Stimulated activated naive CD8-positive, alpha-beta T cell treated with anti-CD3 and anti-CD28 coated beads, Interleukin-15, amount 100 ng/mL, for 72 hours (primary cell): ENCODE results near the gene THEM4.
A peak's percentile ranks its signal among the peaks of the same experiment; 100 is the strongest.
"Not testable (repeated sequence)": the region's sequence is repeated elsewhere in the genome, so short reads cannot be mapped to it uniquely, and the experiment has no call there.

Experiments used
- ATAC-seq: fragments of 150-1000 bp; cut with Tn5 transposase; 2 replicates; pipeline ENCODE4 v1.10.0; 2021; ENCODE audit warnings: mild to moderate bottlenecking, moderate library complexity
- DNase-seq, 2 donors: peaks; one replicate each; pipeline ENCODE4 v3.0.0; 2021 to 2022
- H3K27ac Mint-ChIP-seq, 2 donors: one replicate each; pipeline ENCODE4 v1.8.0; 2022; ENCODE audit warnings: mild to moderate bottlenecking in 2 of 2, mixed read lengths in 2 of 2, moderate library complexity in 2 of 2
- H3K27me3 Mint-ChIP-seq: one replicate; pipeline ENCODE4 v1.8.0; 2022; ENCODE audit warnings: mixed read lengths
- H3K4me1 Mint-ChIP-seq: one replicate; pipeline ENCODE4 v1.8.0; 2022; ENCODE audit warnings: mild to moderate bottlenecking, mixed read lengths
- H3K4me3 Mint-ChIP-seq, 2 donors: one replicate each; pipeline ENCODE4 v1.8.0; 2022; ENCODE audit warnings: mild to moderate bottlenecking in 2 of 2, mixed read lengths in 2 of 2, moderate library complexity in 1 of 2
- H3K9me3 Mint-ChIP-seq, 2 donors: one replicate each; pipeline ENCODE4 v1.8.0; 2022; ENCODE audit warnings: mixed read lengths in 2 of 2

THEM4 gene

GRCh38 chr1:151912973-151913372 lies 3.7 kb upstream of the THEM4 start:
- Mint-ChIP-seq H3K4me3 (no peak overlapping the region), H3K27me3 (no peaks in the 10 kb centered on the region), H3K9me3 (peaks cover 0 to 3% of the 10 kb centered on the region in 2 donors), H3K4me1 (peaks cover 9% of the 10 kb centered on the region), H3K27ac (no peak overlapping the region)
- ATAC-seq (no peak), DNase-seq (no peak)

GRCh38 chr1:151908228-151908691 lies 1.1 kb downstream of the THEM4 start:
- peak overlapping the region; percentile 88 to 95 for H3K4me3 Mint-ChIP-seq
- H3K27me3 Mint-ChIP-seq, result no peaks in the 10 kb centered on the region
- H3K4me1 Mint-ChIP-seq, result peaks cover 52% of the 10 kb centered on the region
- H3K27ac Mint-ChIP-seq, result peak overlapping the region in 1 of 2 donors; percentile 90
- DNase-seq (no peak), ATAC-seq (no peak)
- H3K9me3 Mint-ChIP-seq, result peaks cover 14 to 27% of the 10 kb centered on the region in 2 donors

- H3K27me3 Mint-ChIP-seq, result no peaks in the 10 kb centered on the region
- H3K9me3 Mint-ChIP-seq, result peaks cover 14 to 28% of the 10 kb centered on the region in 2 donors
- H3K4me3 Mint-ChIP-seq, result peak overlapping the region; percentile 88 to 95
- ATAC-seq (no peak), DNase-seq (peak in 1 of 2 donors; percentile 38)
- peak overlapping the region in 1 of 2 donors; percentile 80 for H3K27ac Mint-ChIP-seq
- peaks cover 52% of the 10 kb centered on the region for H3K4me1 Mint-ChIP-seq
Measured at GRCh38 chr1:151907363-151908139, 1.8 kb downstream of the THEM4 start.

- Mint-ChIP-seq H3K4me1 (peaks cover 52% of the 10 kb centered on the region), H3K27ac (peak overlapping the region in 1 of 2 donors; percentile 43), H3K9me3 (peaks cover 23 to 33% of the 10 kb centered on the region in 2 donors), H3K4me3 (peak overlapping the region in 1 of 2 donors; percentile 41)
- H3K27me3 Mint-ChIP-seq, ATAC-seq, DNase-seq: not testable (repeated sequence)
Measured at GRCh38 chr1:151906324-151906645, 3.0 kb downstream of the THEM4 start.

GRCh38 chr1:151905443-151906323 lies 3.6 kb downstream of the THEM4 start:
- ATAC-seq, result peak; percentile 11
- not testable (repeated sequence) for DNase-seq, H3K27me3 Mint-ChIP-seq
- Mint-ChIP-seq H3K4me1 (peaks cover 52% of the 10 kb centered on the region), H3K9me3 (peaks cover 24 to 33% of the 10 kb centered on the region in 2 donors), H3K4me3 (peak overlapping the region; percentile 66 to 72), H3K27ac (peak overlapping the region; percentile 96 to 98)

- H3K27me3 Mint-ChIP-seq, result no peaks in the 10 kb centered on the region
- H3K4me3 Mint-ChIP-seq, result peak overlapping the region; percentile 66 to 72
- DNase-seq, result peak; percentile 53 to 69
- peak overlapping the region; percentile 96 to 98 for H3K27ac Mint-ChIP-seq
- ATAC-seq, result peak; percentile 62
- peaks cover 57% of the 10 kb centered on the region for H3K4me1 Mint-ChIP-seq
- peaks cover 30 to 39% of the 10 kb centered on the region in 2 donors for H3K9me3 Mint-ChIP-seq
Measured at GRCh38 chr1:151905070-151905442, 4.3 kb downstream of the THEM4 start.

- H3K9me3 Mint-ChIP-seq, result peaks cover 41 to 42% of the 10 kb centered on the region in 2 donors
- no peak overlapping the region for H3K4me3 Mint-ChIP-seq
- H3K27me3 Mint-ChIP-seq, result no peaks in the 10 kb centered on the region
- H3K27ac Mint-ChIP-seq, result no peak overlapping the region
- no peak for ATAC-seq
- no peak for DNase-seq
- peaks cover 69% of the 10 kb centered on the region for H3K4me1 Mint-ChIP-seq
Measured at GRCh38 chr1:151902858-151903257, 6.5 kb downstream of the THEM4 start.

GRCh38 chr1:151900804-151901203 lies 8.5 kb downstream of the THEM4 start:
- H3K4me3 Mint-ChIP-seq, ATAC-seq, H3K27me3 Mint-ChIP-seq, DNase-seq: not testable (repeated sequence)
- peak overlapping the region in 1 of 2 donors; percentile 51 for H3K27ac Mint-ChIP-seq
- H3K9me3 Mint-ChIP-seq, result peaks cover 27 to 28% of the 10 kb centered on the region in 2 donors
- H3K4me1 Mint-ChIP-seq, result peaks cover 63% of the 10 kb centered on the region

GRCh38 chr1:151898519-151898991 lies 10.8 kb downstream of the THEM4 start:
- Mint-ChIP-seq H3K9me3 (peaks cover 22 to 28% of the 10 kb centered on the region in 2 donors), H3K4me3 (peak overlapping the region; percentile 52 to 69), H3K27me3 (no peaks in the 10 kb centered on the region), H3K27ac (peak overlapping the region; percentile 77 to 81), H3K4me1 (peaks cover 40% of the 10 kb centered on the region)
- ATAC-seq (peak; percentile 62), DNase-seq (peak; percentile 7 to 34)

- H3K27ac Mint-ChIP-seq, result no peak overlapping the region
- H3K4me3 Mint-ChIP-seq, result peak overlapping the region; percentile 52 to 69
- ATAC-seq (no peak), DNase-seq (no peak)
- H3K27me3 Mint-ChIP-seq, result no peaks in the 10 kb centered on the region
- H3K4me1 Mint-ChIP-seq, result peaks cover 40% of the 10 kb centered on the region
- H3K9me3 Mint-ChIP-seq, result peaks cover 18 to 28% of the 10 kb centered on the region in 2 donors
Measured at GRCh38 chr1:151897991-151898431, 11.3 kb downstream of the THEM4 start.

GRCh38 chr1:151893176-151893924 lies 16.0 kb downstream of the THEM4 start:
- no peak for DNase-seq
- Mint-ChIP-seq H3K27ac (peak overlapping the region in 1 of 2 donors; percentile 81), H3K4me3 (no peak overlapping the region), H3K9me3 (no peaks in the 10 kb centered on the region), H3K27me3 (no peaks in the 10 kb centered on the region), H3K4me1 (peaks cover 39% of the 10 kb centered on the region)
- ATAC-seq, result no peak

GRCh38 chr1:151892190-151892589 lies 17.1 kb downstream of the THEM4 start:
- ATAC-seq (no peak), DNase-seq (no peak)
- no peak overlapping the region for H3K4me3 Mint-ChIP-seq
- H3K27ac Mint-ChIP-seq, result no peak overlapping the region
- no peaks in the 10 kb centered on the region for H3K9me3 Mint-ChIP-seq
- peaks cover 28% of the 10 kb centered on the region for H3K4me1 Mint-ChIP-seq
- no peaks in the 10 kb centered on the region for H3K27me3 Mint-ChIP-seq

GRCh38 chr1:151891512-151891911 lies 17.8 kb downstream of the THEM4 start:
- H3K9me3 Mint-ChIP-seq, result no peaks in the 10 kb centered on the region
- H3K27ac Mint-ChIP-seq, result no peak overlapping the region
- DNase-seq (no peak), ATAC-seq (no peak)
- H3K4me3 Mint-ChIP-seq, result no peak overlapping the region
- H3K4me1 Mint-ChIP-seq, result peaks cover 22% of the 10 kb centered on the region
- no peaks in the 10 kb centered on the region for H3K27me3 Mint-ChIP-seq

- DNase-seq (no peak), ATAC-seq (no peak)
- Mint-ChIP-seq H3K9me3 (no peaks in the 10 kb centered on the region), H3K27ac (no peak overlapping the region), H3K4me3 (no peak overlapping the region), H3K4me1 (peaks cover 21% of the 10 kb centered on the region), H3K27me3 (no peaks in the 10 kb centered on the region)
Measured at GRCh38 chr1:151888972-151889570, 20.2 kb downstream of the THEM4 start.

GRCh38 chr1:151887028-151887427 lies 22.3 kb downstream of the THEM4 start:
- no peaks in the 10 kb centered on the region for H3K9me3 Mint-ChIP-seq
- H3K27ac Mint-ChIP-seq, result no peak overlapping the region
- H3K4me3 Mint-ChIP-seq, result no peak overlapping the region
- no peaks in the 10 kb centered on the region for H3K27me3 Mint-ChIP-seq
- H3K4me1 Mint-ChIP-seq, result peaks cover 13% of the 10 kb centered on the region
- DNase-seq (no peak), ATAC-seq (no peak)
